Measurements from ENCODE around the gene PHF12.

- TF ChIP-seq POLR2AphosphoS5 (IDR thresholded peaks at IDR 0.05), result no peak
- TF ChIP-seq CTCF (IDR thresholded peaks at IDR 0.05), result no peak
- no peak for TF ChIP-seq POLR2A (IDR thresholded peaks at IDR 0.05)
Observed at GRCh38 chr17:28862561-28862960, 88.8 kb downstream of the PHF12 start.

Data from sigmoid colon (tissue), 4 donors.